HG02870 (cell line): Measurements from ENCODE around the gene SESN1.

Experiments used
- ATAC-seq: cut with Tn5 transposase; IDR thresholded peaks from one replicate; pipeline ENCODE4 v1.9.1; 2021; ENCODE audit warnings: mild to moderate bottlenecking, moderate library complexity; ENCODE audit not compliant: unreplicated experiment

Gene SESN1

DNA sequence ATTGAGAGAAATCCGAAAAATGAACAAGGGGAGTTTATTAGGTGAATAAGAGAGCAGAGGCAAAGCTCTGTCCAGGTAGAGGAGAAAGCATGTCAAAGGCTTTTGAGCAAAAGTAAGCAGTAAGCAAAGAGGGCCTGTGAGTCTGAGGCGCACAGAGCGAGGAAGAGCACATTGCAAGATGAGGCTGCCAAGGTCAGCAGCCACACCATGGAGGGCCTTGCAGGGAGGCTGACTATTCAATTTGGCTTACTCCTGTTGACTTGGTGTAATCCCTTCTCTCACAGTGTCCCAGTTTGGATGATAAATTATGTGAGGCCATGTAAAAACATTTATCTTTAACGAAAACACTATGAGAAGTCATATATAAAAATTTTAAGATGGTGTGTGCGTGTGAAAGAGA is 32.4 kb downstream of the SESN1 start:
- ATAC-seq = no peak

- no peak for ATAC-seq
Observed at GRCh38 chr6:109060571-109060970, 34.1 kb downstream of the SESN1 start.

DNA sequence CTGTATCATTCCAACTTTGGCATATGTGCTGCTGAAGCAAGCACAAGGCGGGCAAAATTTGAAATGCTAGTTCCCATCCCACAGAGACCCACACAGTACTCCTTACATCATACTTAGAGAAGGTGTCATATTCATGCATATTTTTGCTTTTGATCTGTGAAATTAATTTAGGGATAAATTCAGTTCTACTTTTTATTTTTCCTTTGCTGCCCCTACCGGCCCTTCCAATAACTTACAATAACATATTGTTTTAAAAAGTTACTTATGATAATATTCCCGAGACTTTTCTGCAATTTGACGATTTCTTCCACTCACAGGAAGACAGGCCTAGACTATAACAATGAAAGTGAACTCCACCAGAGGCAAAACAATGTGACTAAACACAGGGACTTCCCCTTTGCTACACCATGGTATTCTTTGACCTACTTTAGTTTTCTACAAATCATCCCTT is 35.0 kb downstream of the SESN1 start:
- ATAC-seq = no peak

DNA sequence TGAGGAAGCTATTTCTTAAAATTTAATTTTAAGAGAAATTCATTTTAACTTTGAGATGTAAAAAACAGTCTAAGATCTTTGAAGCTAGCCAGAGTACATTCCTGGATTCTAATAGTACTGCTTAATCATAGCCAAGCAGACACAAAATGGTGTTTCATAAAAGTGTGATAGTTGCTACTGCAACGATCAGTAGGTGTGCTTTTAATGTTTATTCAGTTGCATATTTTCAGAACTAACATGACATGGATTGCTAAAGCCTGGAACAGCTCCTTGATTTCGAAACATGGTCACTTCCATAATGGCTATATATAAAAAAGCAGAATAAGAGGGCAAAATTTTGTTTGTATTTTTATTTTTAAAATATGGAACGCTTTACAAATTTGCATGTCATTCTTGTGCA is 35.5 kb downstream of the SESN1 start:
- ATAC-seq = no peak

- no peak for ATAC-seq
Observed at GRCh38 chr6:109058620-109059019, 36.0 kb downstream of the SESN1 start.

DNA sequence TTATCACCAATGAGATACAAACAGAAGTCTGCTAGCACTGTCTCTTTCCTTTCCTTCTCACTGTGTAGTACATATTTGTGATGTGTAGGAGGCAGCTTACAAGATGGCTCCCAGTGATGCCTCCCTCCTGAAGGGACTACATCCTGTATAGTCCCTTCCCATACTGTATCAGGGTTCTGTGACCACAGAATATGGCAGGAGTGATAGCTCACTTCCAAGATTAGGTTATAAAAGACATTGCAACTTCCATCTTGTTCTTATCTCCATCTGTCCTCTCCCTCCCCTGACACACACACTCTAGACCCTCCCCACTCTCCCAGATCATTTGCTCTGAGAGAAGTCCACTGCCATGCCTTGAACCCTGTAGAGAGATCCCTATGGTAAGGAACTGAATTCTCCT is 38.0 kb downstream of the SESN1 start:
- ATAC-seq = no peak

DNA sequence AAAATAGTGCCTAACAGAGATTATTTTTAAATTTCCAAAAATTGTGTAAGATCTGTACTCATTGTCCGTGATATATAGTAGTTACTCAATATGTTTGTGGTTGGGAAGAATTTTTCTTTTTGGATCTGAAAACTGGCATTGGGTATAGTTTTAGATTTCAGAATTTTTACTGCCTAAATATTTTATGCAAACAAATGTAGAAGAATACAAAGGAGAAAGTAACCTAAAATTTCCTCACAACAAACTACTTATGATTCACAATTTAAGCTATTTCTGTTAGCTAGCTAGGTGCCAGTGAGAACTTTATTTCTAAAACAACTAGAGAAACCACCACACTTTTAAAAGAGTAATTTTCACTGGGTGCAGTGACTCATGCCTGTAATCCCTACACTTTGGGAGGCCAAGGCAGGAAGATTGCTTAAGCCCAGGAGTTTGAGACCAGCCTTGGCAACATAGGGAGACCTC is 38.8 kb downstream of the SESN1 start:
- ATAC-seq = no peak

DNA sequence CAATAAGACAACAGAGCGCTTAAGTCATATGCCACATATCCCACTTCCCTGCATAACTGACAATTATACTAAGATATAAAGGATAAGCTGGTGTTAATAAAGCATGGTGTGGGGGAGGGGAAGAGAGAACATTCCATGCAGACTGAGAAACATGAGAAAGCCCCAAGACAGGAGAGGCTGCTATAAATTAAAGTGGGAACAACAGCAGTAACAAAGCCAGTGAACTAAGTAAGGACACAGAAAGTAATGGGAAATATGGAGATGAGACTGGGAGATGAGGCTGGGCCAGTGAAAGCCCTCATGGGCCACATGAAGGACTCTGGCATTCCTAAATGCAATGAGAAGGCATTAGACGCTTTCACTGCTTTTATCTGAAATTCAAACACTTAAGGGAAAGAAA is 41.3 kb downstream of the SESN1 start:
- no peak for ATAC-seq

DNA sequence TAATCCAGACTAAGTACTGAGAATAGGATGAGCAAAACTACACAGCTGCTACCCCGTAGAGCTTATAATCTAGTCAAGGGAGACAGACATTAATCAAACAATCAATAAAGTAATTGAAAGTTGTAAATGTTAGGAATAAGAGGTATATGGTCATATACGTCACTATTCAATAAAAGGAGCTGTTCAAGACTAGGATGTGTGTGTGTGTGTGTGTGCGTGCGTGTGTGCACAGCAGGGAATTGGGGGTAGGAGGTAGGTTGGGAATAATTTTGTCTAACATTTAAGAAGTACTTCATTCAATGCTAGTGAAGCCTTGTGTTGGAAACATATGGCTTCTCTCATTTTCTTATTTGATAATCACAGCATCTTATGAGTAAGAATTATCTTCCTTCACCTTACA is 41.8 kb downstream of the SESN1 start:
- no peak for ATAC-seq

DNA sequence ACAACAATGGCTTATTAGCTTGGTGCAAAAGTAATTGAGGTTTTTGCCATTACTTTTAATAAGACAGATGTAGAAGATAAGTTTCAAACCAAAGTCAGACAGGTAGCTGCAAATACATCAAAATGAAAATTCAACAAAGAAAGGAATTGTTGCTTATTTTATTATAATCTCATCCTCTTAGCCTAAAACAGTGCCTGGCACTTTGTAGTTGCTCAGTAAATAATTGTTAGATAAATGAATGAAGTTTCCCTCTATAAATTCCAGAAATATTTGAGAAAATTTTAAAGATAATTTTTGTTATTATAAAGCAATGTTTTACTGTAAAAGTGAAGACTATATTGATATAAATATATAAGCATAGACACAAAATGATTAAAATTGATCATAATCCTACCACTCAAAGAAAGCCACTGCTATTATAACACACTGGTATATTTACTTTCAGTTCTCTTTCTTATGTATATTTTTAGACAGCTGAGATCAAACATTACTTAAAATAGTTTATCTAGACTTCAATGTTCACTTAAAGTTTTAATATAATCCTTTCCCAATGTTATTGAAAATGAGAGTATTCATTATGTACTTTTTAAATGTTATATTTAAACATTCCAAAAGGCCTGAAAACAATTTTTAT is 42.5 kb downstream of the SESN1 start:
- ATAC-seq = no peak

GRCh38 chr6:109051301-109052017 is 43.2 kb downstream of the SESN1 start:
- no peak for ATAC-seq

DNA sequence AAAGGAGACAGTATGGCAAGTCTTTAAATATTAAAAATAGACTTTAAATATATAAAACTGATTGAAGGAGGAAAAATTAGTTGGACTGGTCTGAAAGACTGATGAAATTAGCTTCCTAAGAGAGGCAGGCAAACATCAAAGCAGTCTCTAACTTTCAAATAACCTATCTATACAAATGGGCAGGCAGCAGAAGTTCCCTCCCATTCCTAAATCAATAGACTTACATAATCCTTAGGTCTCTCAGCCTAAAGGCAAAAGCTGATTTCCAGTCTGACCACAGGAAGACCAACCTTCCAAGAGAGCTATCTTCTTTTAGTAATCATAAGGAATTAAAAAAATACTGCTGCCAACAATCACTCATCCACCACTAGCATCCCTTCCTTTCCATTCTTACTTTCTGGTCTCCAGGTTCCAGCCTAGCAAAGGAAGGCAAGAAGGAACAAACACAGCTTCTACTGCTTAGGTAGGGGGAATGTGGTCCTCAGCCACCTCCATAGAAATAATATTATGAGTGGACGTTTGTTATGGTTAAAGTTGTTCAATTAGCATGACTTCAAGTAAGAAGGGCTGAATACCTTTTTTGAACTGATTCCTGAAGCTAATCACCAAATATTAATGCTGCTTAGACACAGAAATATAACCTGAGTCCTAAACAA is 44.1 kb downstream of the SESN1 start:
- no peak for ATAC-seq

DNA sequence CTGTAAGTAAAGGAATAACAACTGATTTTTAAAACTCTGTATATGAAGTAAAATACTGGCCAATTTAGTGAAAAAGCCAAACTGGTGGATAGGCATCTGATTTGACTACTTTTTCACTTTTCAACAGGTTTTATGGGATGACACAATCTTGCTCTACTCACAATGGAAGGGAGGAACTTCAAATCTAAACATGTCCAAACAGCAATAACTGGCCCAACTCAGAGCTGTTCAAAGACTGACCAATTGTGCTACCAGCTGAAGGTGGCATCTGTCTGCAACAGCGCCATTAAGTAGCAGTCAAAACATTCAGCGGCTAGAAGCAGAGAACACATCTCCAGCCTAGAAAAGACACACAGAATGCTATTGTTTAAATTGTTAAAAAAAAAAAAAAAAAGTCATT is 44.6 kb downstream of the SESN1 start:
- no peak for ATAC-seq

- ATAC-seq = no peak
Observed at GRCh38 chr6:109048670-109049415, 45.8 kb downstream of the SESN1 start.

DNA sequence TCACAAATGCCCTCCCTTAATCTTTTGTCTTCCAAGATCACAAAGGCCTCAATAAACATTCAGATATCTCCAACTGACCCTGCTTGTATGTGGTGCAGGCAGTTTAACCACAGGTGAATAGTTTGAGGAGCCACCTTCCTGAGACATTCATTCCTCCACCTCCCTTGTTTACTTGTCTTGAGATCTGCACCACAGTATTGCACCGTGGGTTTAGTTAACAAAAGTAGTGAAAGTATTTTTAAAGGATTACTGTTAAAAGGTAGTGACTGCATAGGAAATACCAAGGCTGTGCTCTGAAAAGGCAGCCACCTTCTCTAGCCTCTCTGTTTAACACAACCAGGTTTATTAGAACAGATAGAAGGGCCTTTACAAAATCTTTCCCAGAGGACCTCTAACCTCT is 46.5 kb downstream of the SESN1 start:
- ATAC-seq = no peak

DNA sequence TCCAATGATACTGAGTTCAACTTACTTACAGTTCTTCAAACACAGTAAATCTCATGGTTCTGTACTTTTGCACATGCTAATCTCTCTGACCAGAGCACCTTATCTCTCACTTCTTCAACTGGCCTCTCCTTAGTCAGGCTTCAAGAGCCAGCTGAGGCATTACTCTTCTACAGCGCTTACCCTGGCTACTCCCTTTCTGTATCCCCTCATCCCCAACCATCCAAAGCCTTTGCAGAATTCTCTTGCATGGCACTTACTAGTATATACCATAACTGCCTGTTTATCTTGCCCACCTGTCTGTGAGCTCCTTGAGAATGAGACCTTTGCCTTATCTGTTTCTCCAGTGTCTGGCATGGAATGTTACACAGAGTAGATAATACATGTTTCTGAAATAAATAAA is 49.2 kb downstream of the SESN1 start:
- ATAC-seq = no peak

GRCh38 chr6:109039795-109040194 is 54.9 kb downstream of the SESN1 start:
- no peak for ATAC-seq

DNA sequence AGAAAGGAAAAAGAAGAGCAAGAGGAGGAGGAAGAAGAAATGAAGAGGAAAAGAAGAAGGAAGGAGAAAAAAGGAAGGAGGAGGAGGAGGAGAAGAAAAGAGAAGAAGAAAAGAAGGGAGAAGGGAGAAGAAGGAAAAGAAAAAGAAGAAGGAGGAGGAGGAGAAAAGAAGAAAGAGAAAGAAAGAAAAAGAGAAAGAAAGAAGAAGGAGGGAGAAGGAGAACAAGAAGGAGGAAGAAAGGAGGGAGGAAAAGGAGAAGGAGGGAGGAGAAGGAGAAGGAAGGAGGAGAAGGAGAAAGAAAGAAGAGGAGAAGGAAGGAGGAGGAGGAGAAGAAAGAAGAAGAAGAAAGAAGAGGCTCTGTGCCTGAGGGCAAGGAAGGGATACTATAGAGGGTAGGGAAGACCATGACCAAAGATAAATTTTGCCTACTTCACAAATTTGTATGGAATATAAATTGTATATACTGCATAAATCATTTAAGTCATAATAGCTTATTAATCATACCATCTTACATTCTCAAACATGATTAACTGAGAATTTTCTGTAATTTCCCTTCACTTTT is 55.7 kb downstream of the SESN1 start:
- no peak for ATAC-seq

GRCh38 chr6:109036574-109037294 is 57.9 kb downstream of the SESN1 start:
- ATAC-seq = no peak

DNA sequence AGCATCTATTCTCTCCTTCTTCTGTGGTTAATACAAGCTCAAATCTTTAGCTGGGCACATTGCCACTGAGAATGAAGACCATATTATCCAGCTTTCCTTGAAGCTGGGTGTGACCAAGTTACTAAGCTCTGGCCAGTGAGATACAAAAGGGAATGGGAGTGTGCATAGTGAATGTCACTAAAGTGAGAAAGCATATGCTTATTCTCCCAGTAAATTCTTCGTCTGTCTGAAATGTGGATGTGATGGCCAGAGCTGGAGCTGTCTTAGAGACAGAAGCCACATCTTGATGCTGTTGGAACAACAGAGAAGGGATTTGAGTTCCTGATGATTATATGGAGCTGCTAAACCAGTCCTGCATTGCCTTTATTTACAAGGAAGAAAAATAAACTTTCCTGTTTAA is 60.1 kb downstream of the SESN1 start:
- ATAC-seq = no peak
